MCF 10A (cell line): ENCODE results near the gene PCK1. TPM values are rescaled to one million over a fixed set of nuclear protein-coding genes. Genes with fewer than 3 reads are reported as not detected.

Experiments used
- BruUV-seq: library from RNA; stranded (reverse); fragments of 400-500 nt; replicated peaks from 2 replicates; lab custom pipeline; 2021; lab: Mats Ljungman, UMichigan
- CTCF ChIA-PET: fragments of 300-600 bp; sonication (Branson Sonifier 250); formaldehyde crosslinking; extraction: SDS; loops from one replicate; lab custom pipeline; 2021; ENCODE audit warnings: antibody characterized with exemption, inconsistent platforms; lab: Yijun Ruan, JAX
- POLR2A ChIA-PET: fragments of 300-600, 350-650 bp; sonication (Branson Sonifier 250); formaldehyde crosslinking; extraction: SDS; loops from one replicate; lab custom pipeline; 2020; ENCODE audit warnings: antibody characterized with exemption, inconsistent platforms; lab: Yijun Ruan, JAX
- DNase-seq: peaks from one replicate; pipeline ENCODE4 v3.0.0-alpha.2; 2018; ENCODE audit not compliant: unreplicated experiment
- H3K27ac Mint-ChIP-seq: one replicate; pipeline ENCODE4 v1.8.0; 2022; ENCODE audit warnings: mild to moderate bottlenecking, low read depth, mixed read lengths; ENCODE audit not compliant: unreplicated experiment
- H3K27me3 Mint-ChIP-seq: one replicate; pipeline ENCODE4 v1.8.0; 2022; ENCODE audit warnings: mixed read lengths; ENCODE audit not compliant: insufficient read depth, unreplicated experiment
- H3K36me3 Mint-ChIP-seq: one replicate; pipeline ENCODE4 v1.8.0; 2022; ENCODE audit warnings: mild to moderate bottlenecking, moderate library complexity, mixed read lengths; ENCODE audit not compliant: insufficient read depth, unreplicated experiment
- H3K4me1 Mint-ChIP-seq: one replicate; pipeline ENCODE4 v1.8.0; 2022; ENCODE audit warnings: mixed read lengths; ENCODE audit not compliant: insufficient read depth, unreplicated experiment
- H3K4me3 Mint-ChIP-seq: one replicate; pipeline ENCODE4 v1.8.0; 2022; ENCODE audit warnings: mild to moderate bottlenecking, moderate library complexity, mixed read lengths; ENCODE audit not compliant: unreplicated experiment
- H3K9me3 Mint-ChIP-seq: one replicate; pipeline ENCODE4 v1.8.0; 2022; ENCODE audit warnings: mixed read lengths; ENCODE audit not compliant: unreplicated experiment
- intact Hi-C: fragments of 100-400 bp; cut with micrococcal nuclease; formaldehyde crosslinking; loops from 2 replicates; pipeline ENCODE4 v1.14.1; 2022
- total RNA-seq: library from RNA; stranded (reverse); gene quantifications from 2 replicates; pipeline ENCODE4 v1.2.3, GENCODE V29; 2022
- TF ChIP-seq, protein P1 (sequence below): fragments of 200-600 bp; IDR thresholded peaks from one replicate; pipeline ENCODE4 v1.8.0; 2022; ENCODE audit warnings: antibody characterized with exemption, mild to moderate bottlenecking; ENCODE audit not compliant: unreplicated experiment

Gene PCK1
- total RNA-seq, 1 experiment from 2014 or later, result not detected

DNA sequence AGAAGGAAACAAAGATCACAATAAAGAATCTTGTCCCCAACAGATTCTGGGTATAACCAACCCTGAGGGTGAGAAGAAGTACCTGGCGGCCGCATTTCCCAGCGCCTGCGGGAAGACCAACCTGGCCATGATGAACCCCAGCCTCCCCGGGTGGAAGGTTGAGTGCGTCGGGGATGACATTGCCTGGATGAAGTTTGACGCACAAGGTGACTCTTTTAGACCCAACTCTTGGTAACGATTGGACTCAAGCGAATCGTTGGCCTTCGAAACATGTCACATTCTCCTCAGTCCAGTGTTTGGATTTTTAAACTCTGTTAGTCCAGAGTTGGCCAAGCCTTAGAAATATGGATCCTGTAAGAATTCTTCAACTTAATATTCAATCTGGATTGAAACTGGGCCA lies 2.6 kb downstream of the PCK1 start:
- ChIA-PET POLR2A (no interaction called here), CTCF (no interaction called here)
- intact Hi-C loops, result no loop called here
- Mint-ChIP-seq H3K4me1 (peaks cover 6% of the 10 kb centered on the region), H3K36me3 (no peaks in the 10 kb centered on the region), H3K4me3 (no peak overlapping the region), H3K9me3 (no peaks in the 10 kb centered on the region), H3K27ac (no peak overlapping the region), H3K27me3 (peaks cover 95% of the 10 kb centered on the region)
- BruUV-seq, result no TSS peak
- TF ChIP-seq, protein P1, sequence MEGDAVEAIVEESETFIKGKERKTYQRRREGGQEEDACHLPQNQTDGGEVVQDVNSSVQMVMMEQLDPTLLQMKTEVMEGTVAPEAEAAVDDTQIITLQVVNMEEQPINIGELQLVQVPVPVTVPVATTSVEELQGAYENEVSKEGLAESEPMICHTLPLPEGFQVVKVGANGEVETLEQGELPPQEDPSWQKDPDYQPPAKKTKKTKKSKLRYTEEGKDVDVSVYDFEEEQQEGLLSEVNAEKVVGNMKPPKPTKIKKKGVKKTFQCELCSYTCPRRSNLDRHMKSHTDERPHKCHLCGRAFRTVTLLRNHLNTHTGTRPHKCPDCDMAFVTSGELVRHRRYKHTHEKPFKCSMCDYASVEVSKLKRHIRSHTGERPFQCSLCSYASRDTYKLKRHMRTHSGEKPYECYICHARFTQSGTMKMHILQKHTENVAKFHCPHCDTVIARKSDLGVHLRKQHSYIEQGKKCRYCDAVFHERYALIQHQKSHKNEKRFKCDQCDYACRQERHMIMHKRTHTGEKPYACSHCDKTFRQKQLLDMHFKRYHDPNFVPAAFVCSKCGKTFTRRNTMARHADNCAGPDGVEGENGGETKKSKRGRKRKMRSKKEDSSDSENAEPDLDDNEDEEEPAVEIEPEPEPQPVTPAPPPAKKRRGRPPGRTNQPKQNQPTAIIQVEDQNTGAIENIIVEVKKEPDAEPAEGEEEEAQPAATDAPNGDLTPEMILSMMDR, result no peak
- DNase-seq, result no peak

DNA sequence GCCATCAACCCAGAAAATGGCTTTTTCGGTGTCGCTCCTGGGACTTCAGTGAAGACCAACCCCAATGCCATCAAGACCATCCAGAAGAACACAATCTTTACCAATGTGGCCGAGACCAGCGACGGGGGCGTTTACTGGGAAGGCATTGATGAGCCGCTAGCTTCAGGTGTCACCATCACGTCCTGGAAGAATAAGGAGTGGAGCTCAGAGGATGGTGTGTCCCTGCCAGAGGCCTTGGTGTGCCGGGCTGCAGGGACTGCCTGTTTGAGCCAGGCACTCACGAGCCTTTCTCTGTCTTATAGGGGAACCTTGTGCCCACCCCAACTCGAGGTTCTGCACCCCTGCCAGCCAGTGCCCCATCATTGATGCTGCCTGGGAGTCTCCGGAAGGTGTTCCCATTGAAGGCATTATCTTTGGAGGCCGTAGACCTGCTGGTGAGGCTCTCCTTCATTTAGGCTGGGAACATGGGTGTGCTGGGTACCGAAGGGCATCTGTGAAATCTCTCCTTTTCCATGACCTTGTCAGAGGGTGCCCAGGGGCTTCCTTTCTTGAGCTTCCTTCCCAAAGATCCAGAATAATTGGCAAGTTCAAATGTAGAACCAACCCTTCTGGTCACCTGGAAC lies 3.4 kb downstream of the PCK1 start:
- DNase-seq, result no peak
- CTCF ChIA-PET, result interaction anchor here (0.9 kb wide), 1 partner anchor 69 kb away, joined by 4 read pairs; no protein-coding TSS in a partner anchor
- Mint-ChIP-seq H3K4me3 (no peak overlapping the region), H3K27me3 (peaks cover 95% of the 10 kb centered on the region), H3K9me3 (no peaks in the 10 kb centered on the region), H3K27ac (no peak overlapping the region), H3K4me1 (peaks cover 6% of the 10 kb centered on the region), H3K36me3 (no peaks in the 10 kb centered on the region)
- no TSS peak for BruUV-seq
- TF ChIP-seq, protein P1, result no peak
- POLR2A ChIA-PET, result no interaction called here
- intact Hi-C loops, result no loop called here

DNA sequence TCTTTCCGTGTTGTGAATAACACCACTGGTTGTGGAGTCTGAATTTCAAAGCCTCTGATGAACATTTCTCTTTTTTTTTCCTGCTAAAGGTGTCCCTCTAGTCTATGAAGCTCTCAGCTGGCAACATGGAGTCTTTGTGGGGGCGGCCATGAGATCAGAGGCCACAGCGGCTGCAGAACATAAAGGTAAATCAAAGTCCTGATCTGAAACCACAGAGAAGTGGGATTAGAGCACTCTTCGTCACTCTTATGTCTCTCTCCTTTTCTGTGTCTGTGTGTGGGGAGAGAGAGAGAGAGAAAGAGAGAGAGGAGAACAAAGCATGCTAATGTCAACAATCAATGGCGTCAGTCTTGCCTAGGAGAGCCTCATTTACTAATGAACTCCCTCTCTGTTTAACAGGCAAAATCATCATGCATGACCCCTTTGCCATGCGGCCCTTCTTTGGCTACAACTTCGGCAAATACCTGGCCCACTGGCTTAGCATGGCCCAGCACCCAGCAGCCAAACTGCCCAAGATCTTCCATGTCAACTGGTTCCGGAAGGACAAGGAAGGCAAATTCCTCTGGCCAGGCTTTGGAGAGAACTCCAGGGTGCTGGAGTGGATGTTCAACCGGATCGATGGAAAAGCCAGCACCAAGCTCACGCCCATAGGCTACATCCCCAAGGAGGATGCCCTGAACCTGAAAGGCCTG lies 4.2 kb downstream of the PCK1 start:
- no peak overlapping the region for H3K4me3 Mint-ChIP-seq
- no peak for DNase-seq
- TF ChIP-seq, protein P1, result no peak
- H3K4me1 Mint-ChIP-seq, result peaks cover 6% of the 10 kb centered on the region
- H3K27ac Mint-ChIP-seq, result no peak overlapping the region
- BruUV-seq, result no TSS peak
- intact Hi-C loops, result no loop called here
- no peaks in the 10 kb centered on the region for H3K36me3 Mint-ChIP-seq
- H3K9me3 Mint-ChIP-seq, result no peaks in the 10 kb centered on the region
- ChIA-PET POLR2A (no interaction called here), CTCF (interaction anchor here (0.7 to 0.9 kb wide), 3 partner anchors 56 to 642 kb away, joined by 3 to 4 read pairs (median 3); no protein-coding TSS in a partner anchor)
- H3K27me3 Mint-ChIP-seq, result peaks cover 95% of the 10 kb centered on the region

DNA sequence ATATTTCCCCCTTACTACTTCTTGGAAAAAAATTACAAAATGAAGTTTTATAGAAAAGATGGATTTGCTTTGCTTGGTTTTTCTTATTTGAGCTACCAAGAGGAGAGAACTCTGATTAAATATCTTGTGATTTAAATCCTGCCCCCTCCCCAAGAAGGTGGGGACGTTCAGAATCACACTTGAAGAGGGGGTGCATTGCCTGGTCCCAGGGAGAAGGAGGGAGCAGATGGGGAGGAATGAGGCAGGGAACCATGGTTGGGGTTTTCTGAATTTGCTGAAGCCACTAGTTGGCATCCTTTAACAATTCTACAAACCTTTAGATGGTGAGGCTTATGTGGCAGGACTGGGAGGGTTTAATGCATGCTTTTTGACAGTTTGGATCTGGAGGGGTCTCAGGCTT lies 5.5 kb downstream of the PCK1 start:
- Mint-ChIP-seq H3K27ac (no peak overlapping the region), H3K9me3 (no peaks in the 10 kb centered on the region), H3K27me3 (peaks cover 95% of the 10 kb centered on the region), H3K4me3 (no peak overlapping the region), H3K36me3 (no peaks in the 10 kb centered on the region), H3K4me1 (no peaks in the 10 kb centered on the region)
- CTCF ChIA-PET, result interaction anchor here (0.7 kb wide), 1 partner anchor 56 kb away, joined by 3 read pairs; no protein-coding TSS in a partner anchor
- no TSS peak for BruUV-seq
- POLR2A ChIA-PET, result no interaction called here
- TF ChIP-seq, protein P1, result no peak
- DNase-seq, result no peak
- intact Hi-C loops, result no loop called here
